GM18870 (cell line): ENCODE data around the gene EIF5AL1.
"Not testable (repeated sequence)": the region's sequence is repeated elsewhere in the genome, so short reads cannot be mapped to it uniquely, and the experiment has no call there.

Experiments used
- ATAC-seq: cut with Tn5 transposase; IDR thresholded peaks from one replicate; pipeline ENCODE4 v1.9.1; 2021; ENCODE audit warnings: moderate library complexity; ENCODE audit not compliant: unreplicated experiment

Gene EIF5AL1

GRCh38 chr10:79555354-79556309 is 43.3 kb downstream of the EIF5AL1 start:
- no peak for ATAC-seq

DNA sequence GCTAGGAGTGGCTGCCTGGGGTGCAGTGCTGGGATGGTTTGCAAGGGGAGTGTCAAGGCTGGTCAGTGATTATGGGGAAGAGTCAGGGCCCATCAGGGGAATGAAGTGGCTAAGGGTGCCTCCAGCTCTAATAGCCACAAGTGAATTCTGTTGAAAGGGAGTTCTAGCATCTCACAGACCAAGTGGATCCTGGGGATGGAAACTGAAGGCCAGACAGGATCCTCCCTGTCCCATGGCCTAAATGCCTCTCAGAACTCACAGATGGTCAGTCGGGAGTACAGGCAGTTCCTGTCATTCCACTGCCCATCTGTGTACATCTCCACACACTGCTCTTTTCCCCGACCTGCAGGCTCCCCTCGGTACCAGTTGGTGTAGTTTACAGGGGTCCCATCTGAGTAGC is 44.6 kb downstream of the EIF5AL1 start:
- not testable (repeated sequence) for ATAC-seq

DNA sequence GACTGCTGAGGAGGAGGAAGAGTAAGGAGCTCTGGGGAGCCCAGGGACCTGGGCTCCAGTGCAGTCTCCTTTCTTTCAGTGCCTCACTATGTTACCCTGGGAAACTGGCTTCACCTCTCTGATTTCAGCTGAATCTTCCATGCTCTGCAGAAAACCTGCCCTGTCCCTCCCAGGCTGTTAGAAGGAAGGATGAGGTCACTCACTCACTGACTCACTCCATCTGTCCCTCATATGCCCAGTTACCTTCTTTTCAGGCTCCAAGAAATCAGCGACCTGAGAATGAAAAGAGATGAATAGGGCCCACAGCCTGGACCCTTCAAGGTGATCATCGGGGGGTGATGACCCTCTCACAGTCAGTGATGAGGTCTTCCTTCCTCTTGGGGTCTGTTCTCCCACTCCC is 47.4 kb downstream of the EIF5AL1 start:
- ATAC-seq = no peak

GRCh38 chr10:79560160-79560709 is 47.9 kb downstream of the EIF5AL1 start, which contains the start of gene SFTPA2:
SFTPA2 (minus strand) TSS chr10:79560407; CDS start chr10:79559483, 924 bp downstream.
- ATAC-seq = no peak

DNA sequence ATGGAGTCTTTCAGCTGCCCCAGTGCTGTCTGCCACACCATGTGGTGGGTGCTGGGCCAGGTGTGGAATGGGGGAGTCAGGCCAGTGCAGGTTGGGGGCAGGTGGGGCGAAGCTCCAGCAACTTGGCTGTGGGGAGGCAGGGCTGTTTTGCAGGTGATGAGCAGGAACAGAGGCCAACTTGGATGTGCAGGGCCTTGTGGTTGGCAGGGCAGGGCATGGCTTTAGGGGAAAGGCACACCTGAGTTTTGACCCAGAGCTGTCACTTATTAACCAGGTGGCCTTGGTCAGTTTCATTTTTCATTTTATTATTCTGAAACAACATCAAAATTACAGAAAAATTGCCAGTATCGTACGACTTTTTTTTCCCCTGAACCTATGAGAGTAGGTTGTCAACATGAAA is 48.9 kb downstream of the EIF5AL1 start:
- no peak for ATAC-seq

DNA sequence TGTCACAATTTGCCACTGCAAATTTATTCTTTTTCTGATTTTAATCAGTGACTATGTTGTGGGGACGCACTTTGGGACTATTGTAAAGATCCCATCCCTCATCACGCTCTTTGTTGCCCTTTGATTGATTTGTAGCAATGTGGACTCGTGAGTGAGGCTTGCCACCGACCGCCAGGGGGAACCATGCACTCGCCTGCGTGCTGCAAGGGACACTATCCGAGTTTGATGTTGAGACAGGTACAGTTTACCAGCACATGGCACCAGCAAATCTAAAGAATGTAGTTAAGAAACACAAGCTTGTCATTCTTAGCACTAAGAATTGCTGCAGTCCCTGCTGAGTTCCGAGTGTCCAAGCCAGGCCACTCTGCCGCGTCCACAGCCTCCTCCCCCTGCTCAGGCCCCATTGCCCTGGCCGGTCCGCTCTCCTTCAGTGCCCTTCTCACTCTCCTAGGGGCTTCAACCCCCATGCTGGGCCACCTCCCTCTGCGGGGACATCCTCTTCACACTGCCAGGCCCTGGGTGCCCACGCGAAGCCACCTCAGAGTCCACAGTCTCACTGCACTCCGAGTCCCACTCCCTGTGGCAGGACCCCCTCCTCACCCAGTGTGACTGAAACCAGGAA is 49.9 kb downstream of the EIF5AL1 start:
- peak; percentile 65 for ATAC-seq

- no peak for ATAC-seq
Observed at GRCh38 chr10:79563426-79563825, 51.1 kb downstream of the EIF5AL1 start.
